ENCODE data around the gene CCBE1. TPM values are rescaled to one million over a fixed set of nuclear protein-coding genes. Genes with fewer than 3 reads are reported as not detected.

CCBE1 gene
- polyA plus RNA-seq, 1 of the 3 experiments (the other 2 are of a cell fraction), result 5.0 TPM

- peaks cover 8% of the 10 kb centered on the region for H3F3A ChIP-seq (replicated peaks; ENCODE audit: insufficient read depth)
- no peaks in the 10 kb centered on the region for H3K9me3 ChIP-seq
- CTCF ChIA-PET, result interaction anchor here (0.5 to 1.8 kb wide), 7 partner anchors 9 to 898 kb away, joined by 3 to 6 read pairs (median 3); no protein-coding TSS in a partner anchor
- H3K36me3 ChIP-seq (replicated peaks in 1 of 2; ENCODE audit: control insufficient read depth in 1 of 2, insufficient read depth in 2 of 2, low read length in 1 of 2), result no peaks in the 10 kb centered on the region
- no peaks in the 10 kb centered on the region; a peak in 1 of 4 replicates for H3K4me1 ChIP-seq (ENCODE audit: control insufficient read depth in 1 of 2, insufficient read depth in 2 of 2, low read depth in 1 of 2, low read length in 1 of 2)
- H3K9me2 ChIP-seq, result no peaks in the 10 kb centered on the region
- no peak overlapping the region for H3K9ac ChIP-seq
- TF ChIP-seq ELF1 (IDR thresholded peaks at IDR 0.05), result no peak
- TF ChIP-seq TAF1 (IDR thresholded peaks at IDR 0.05; ENCODE audit: borderline replicate concordance, low read depth, low read length), result no peak
- TF ChIP-seq, protein P1, sequence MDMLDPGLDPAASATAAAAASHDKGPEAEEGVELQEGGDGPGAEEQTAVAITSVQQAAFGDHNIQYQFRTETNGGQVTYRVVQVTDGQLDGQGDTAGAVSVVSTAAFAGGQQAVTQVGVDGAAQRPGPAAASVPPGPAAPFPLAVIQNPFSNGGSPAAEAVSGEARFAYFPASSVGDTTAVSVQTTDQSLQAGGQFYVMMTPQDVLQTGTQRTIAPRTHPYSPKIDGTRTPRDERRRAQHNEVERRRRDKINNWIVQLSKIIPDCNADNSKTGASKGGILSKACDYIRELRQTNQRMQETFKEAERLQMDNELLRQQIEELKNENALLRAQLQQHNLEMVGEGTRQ (IDR thresholded peaks at IDR 0.05; ENCODE audit: borderline replicate concordance, low read depth, low read length), result no peak
- TF ChIP-seq GABPA (IDR thresholded peaks at IDR 0.05; ENCODE audit: low read depth), result no peak
- TF ChIP-seq, protein P2, sequence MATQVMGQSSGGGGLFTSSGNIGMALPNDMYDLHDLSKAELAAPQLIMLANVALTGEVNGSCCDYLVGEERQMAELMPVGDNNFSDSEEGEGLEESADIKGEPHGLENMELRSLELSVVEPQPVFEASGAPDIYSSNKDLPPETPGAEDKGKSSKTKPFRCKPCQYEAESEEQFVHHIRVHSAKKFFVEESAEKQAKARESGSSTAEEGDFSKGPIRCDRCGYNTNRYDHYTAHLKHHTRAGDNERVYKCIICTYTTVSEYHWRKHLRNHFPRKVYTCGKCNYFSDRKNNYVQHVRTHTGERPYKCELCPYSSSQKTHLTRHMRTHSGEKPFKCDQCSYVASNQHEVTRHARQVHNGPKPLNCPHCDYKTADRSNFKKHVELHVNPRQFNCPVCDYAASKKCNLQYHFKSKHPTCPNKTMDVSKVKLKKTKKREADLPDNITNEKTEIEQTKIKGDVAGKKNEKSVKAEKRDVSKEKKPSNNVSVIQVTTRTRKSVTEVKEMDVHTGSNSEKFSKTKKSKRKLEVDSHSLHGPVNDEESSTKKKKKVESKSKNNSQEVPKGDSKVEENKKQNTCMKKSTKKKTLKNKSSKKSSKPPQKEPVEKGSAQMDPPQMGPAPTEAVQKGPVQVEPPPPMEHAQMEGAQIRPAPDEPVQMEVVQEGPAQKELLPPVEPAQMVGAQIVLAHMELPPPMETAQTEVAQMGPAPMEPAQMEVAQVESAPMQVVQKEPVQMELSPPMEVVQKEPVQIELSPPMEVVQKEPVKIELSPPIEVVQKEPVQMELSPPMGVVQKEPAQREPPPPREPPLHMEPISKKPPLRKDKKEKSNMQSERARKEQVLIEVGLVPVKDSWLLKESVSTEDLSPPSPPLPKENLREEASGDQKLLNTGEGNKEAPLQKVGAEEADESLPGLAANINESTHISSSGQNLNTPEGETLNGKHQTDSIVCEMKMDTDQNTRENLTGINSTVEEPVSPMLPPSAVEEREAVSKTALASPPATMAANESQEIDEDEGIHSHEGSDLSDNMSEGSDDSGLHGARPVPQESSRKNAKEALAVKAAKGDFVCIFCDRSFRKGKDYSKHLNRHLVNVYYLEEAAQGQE (IDR thresholded peaks at IDR 0.05; ENCODE audit: low read depth, low read length), result no peak
- no peak for TF ChIP-seq SMC3 (IDR thresholded peaks at IDR 0.05; ENCODE audit: low read depth, low read length)
- TF ChIP-seq FOXM1 (IDR thresholded peaks at IDR 0.05; ENCODE audit: low read depth), result no peak
- no peak for TF ChIP-seq NRF1 (IDR thresholded peaks at IDR 0.05; ENCODE audit: low read depth, low read length)
- TF ChIP-seq MXI1 (IDR thresholded peaks at IDR 0.05; ENCODE audit: low read depth, low read length), result no peak
- no peak for TF ChIP-seq MAX (IDR thresholded peaks at IDR 0.05; ENCODE audit: low read depth)
- no peak for TF ChIP-seq MEF2A (IDR thresholded peaks at IDR 0.05; ENCODE audit: borderline replicate concordance, low read depth)
- no peak for TF ChIP-seq EP300 (IDR thresholded peaks at IDR 0.05; ENCODE audit: borderline replicate concordance in 1 of 2, low read depth in 1 of 2, low read length in 1 of 2)
- no peak for TF ChIP-seq TEAD4 (IDR thresholded peaks at IDR 0.05; ENCODE audit: borderline replicate concordance, insufficient read depth)
- TF ChIP-seq JUND (IDR thresholded peaks at IDR 0.05), result no peak
- TF ChIP-seq, protein P3, sequence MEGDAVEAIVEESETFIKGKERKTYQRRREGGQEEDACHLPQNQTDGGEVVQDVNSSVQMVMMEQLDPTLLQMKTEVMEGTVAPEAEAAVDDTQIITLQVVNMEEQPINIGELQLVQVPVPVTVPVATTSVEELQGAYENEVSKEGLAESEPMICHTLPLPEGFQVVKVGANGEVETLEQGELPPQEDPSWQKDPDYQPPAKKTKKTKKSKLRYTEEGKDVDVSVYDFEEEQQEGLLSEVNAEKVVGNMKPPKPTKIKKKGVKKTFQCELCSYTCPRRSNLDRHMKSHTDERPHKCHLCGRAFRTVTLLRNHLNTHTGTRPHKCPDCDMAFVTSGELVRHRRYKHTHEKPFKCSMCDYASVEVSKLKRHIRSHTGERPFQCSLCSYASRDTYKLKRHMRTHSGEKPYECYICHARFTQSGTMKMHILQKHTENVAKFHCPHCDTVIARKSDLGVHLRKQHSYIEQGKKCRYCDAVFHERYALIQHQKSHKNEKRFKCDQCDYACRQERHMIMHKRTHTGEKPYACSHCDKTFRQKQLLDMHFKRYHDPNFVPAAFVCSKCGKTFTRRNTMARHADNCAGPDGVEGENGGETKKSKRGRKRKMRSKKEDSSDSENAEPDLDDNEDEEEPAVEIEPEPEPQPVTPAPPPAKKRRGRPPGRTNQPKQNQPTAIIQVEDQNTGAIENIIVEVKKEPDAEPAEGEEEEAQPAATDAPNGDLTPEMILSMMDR (IDR thresholded peaks at IDR 0.05), result no peak
- no peak overlapping the region for H3K4me2 ChIP-seq
- no peaks in the 10 kb centered on the region for H4K20me1 ChIP-seq (ENCODE audit: insufficient read depth)
- no peak for DNase-seq
- POLR2A ChIA-PET, result no interaction called here
- no peak overlapping the region for H3K27ac ChIP-seq (ENCODE audit: low read depth in 2 of 2, low read length in 1 of 2)
- peaks cover 4% of the 10 kb centered on the region; the same call in 1 of the 2 replicates for H3K79me2 ChIP-seq (ENCODE audit: insufficient read depth)
- WGBS (ENCODE audit: low lambda C conversion rate), result 92% methylated on average over 11 of the region's 11 CpGs
- no peak overlapping the region for H2AFZ ChIP-seq (ENCODE audit: low read depth)
- no peak overlapping the region for H3K4me3 ChIP-seq (ENCODE audit: low read depth in 2 of 2, low read length in 1 of 2)
- H3K27me3 ChIP-seq (ENCODE audit: insufficient read depth), result no peaks in the 10 kb centered on the region
Measured at GRCh38 chr18:59650266-59650820, 46.9 kb downstream of the CCBE1 start.
